Cardiac atrium fibroblast (primary cell): ENCODE results near the gene ICA1. TPM values are rescaled to one million over a fixed set of nuclear protein-coding genes. Genes with fewer than 3 reads are reported as not detected.

Experiments
- total RNA-seq: library from RNA; depleted of rRNA; stranded (reverse); fragments of >200 nt; gene quantifications from 2 replicates; pipeline ENCODE4 v1.2.3, GENCODE V29; 2015

The ICA1 gene
- total RNA-seq: not detected in 2 replicates

DNA sequence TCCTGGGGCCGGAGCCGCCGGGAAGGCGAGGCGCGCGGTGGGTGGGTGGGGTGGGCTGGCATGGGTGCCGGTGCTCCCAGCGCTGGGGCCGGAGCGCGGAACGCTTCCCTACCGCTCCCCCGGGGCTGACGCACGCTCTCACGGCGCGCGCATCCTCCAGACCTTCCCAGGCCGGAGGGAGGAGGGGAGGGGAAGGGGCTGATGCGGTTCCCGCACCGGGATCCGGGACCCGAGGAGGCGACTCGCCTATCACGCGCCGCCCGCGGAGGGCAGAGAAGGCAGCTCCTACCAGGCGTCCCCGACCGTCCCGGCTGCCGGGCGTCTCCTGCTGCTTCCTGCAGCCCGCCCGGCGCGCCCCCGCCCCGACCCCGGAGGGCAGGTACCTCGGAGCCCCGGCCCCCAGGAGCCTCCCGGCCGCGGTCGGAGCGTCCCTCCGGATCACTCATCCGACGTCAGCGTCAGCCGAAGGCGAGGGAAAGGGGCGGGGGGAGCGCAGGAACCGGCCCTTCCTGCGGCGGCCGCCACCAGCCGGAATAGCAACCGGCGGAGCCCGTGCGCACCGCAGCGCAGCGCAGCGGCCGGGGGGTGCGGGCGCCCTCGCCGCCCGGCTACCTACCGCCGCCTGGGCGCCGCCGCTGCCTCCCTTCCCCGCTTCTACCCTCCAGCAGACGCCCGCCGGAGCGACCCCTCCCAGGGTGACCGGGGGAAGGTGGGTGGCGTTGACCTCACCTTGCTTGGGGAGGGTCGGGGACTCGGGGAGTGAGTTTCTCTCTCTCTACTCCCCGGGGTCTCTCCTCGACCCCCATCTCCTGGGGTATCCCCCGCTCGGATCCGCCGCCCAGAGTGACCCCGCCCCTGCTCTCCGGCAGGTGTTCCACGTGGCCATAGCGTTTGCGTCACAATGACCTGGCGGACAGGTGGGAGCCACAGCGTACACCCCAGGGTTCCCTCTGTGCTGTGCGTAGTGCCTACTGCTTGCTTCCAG, at the start of gene ICA1:
TSS of gene ICA1 (minus strand) at position 457 of the 985 bp plus-strand sequence. CDS start 26,241 bp downstream, outside the sequence.

Other genes starting within 250 kb of the ICA1 start
- not detected in 2 replicates for gene NXPH1, start 171.4 kb upstream of the ICA1 start, total RNA-seq